Fibroblast of villous mesenchyme (primary cell): ENCODE measurements around the gene DUS4L. TPM values are rescaled to one million over a fixed set of nuclear protein-coding genes. Genes with fewer than 3 reads are reported as not detected.

Experiments used
- DNase-seq: peaks from one replicate; pipeline ENCODE4 v3.0.0-alpha.2; 2010; ENCODE audit warnings: low read depth
- H3K4me3 ChIP-seq: 2 replicates; pipeline ENCODE4 v1.5.1; 2011; ENCODE audit warnings: low read depth, mild to moderate bottlenecking, low read length
- total RNA-seq: library from RNA; depleted of rRNA; stranded (reverse); fragments of >200 nt; gene quantifications from 2 replicates; pipeline ENCODE4 v1.2.3, GENCODE V29; 2012
- TF ChIP-seq, protein P1 (sequence below): IDR thresholded peaks from 2 replicates; pipeline ENCODE4 v1.5.1; 2012; ENCODE audit warnings: low read depth, mild to moderate bottlenecking, low read length; ENCODE audit not compliant: insufficient read depth

The DUS4L gene
- total RNA-seq, 1 donor, result 10.4 TPM

DNA sequence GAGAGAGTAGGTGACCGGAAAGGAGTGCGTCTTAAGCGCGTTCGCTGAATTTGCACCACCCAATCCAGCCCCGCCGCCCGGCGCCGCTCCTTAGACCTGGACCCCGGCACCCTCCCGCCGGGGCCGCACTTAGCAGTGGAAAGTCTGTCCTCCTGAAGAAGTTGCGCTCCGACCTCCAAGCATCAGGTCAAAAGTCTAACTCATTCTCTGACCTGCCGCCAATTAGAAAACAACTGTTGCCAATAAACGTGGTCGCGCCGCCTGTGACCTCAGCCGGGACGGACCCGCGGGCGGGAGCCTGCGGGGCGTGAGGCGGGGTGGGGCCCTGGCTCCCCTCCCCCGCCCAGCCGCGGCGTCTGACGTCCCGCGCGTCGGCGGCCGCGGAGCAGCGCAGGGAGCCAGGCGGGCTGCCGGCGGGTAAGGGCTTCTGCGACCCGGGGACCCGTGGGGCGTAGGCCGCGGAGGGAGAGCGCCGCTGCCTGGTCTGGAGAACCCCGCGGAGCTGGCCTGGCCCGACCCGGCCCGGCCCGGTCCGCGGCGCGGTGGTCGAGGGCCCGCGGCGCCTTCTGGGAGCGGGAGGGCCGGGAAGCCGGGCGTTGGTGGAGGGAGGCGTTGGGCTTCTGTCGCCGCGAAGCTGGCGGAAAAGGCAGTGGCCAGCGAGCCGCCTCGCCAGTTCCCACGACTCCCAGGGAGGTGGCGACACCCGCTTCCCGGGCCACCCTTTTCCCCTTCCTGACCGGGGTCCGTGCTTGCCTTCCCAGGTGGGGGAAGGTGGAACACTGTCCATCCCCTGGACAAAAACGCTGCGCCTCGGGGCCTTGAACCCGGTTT is 16.3 kb downstream of the DUS4L start, which contains the start of gene BCAP29:
Gene BCAP29, plus strand, starts transcription at position 362 of the 831 bp plus-strand sequence. CDS start 527 bp downstream, outside the sequence.
- H3K4me3 ChIP-seq, result peak within 1 kb of the TSS; percentile 73
- TF ChIP-seq, protein P1, sequence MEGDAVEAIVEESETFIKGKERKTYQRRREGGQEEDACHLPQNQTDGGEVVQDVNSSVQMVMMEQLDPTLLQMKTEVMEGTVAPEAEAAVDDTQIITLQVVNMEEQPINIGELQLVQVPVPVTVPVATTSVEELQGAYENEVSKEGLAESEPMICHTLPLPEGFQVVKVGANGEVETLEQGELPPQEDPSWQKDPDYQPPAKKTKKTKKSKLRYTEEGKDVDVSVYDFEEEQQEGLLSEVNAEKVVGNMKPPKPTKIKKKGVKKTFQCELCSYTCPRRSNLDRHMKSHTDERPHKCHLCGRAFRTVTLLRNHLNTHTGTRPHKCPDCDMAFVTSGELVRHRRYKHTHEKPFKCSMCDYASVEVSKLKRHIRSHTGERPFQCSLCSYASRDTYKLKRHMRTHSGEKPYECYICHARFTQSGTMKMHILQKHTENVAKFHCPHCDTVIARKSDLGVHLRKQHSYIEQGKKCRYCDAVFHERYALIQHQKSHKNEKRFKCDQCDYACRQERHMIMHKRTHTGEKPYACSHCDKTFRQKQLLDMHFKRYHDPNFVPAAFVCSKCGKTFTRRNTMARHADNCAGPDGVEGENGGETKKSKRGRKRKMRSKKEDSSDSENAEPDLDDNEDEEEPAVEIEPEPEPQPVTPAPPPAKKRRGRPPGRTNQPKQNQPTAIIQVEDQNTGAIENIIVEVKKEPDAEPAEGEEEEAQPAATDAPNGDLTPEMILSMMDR, result peak; percentile 17
- DNase-seq, result peak; percentile 64

DNA sequence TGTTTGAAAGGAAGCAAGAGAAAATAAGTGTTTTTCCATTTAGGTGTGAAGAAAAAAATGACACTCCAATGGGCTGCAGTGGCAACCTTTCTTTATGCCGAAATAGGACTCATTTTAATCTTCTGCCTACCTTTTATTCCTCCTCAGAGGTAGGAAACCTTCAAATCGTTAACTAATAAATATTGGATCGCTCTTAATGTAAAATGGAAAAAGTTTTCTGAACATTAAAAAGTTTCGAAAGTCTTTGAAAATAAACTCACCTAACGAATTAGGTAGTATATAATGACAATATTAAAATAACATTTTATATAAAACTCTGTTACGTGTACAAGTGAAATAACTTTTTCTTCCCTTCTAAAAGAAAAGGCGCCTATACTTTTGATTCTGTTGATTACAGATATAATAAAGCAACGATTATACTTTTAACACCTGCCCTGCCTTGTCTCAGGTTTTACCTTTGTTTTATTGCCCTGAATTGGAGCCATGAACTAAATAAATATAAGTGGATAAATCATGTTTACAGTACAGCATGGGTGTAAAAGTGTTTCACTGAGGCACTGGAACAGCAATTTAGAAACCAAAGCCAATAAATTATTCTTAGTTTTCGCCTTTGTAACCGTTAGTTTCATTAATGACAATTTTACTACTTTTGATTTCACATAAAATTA is 17.1 kb downstream of the DUS4L start:
- no peak for DNase-seq
- TF ChIP-seq, protein P1, result no peak
- peak overlapping the region; percentile 73 for H3K4me3 ChIP-seq

DNA sequence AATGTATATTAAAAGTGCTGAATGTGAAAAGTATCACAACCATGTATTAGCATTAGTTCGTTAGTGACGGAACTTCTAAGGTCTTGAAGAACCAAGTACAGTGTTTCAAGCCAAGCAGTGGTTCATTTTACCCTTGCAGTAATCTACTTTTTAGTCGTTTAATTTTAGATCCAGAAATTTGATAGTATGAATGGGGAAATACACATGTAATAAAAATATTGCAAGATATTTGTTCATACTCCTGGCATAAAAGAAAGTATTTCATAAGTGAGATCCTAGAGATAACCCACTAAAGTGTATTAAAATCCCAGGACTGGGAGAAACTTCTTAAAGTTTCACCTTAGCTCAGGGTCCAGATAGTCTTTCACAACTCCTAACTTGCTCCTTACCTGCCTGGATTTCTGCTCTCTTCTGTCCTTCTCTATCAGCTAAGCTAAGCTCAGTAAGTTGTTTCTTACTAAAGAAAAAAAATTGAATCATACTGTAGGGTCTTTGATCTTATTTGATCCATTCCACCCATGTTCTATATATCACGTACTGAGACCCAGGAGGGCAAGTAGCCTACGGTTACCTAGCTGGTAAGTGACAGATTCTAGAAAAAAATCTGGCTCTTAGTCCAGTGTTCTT is 17.7 kb downstream of the DUS4L start:
- TF ChIP-seq, protein P1, result no peak
- DNase-seq, result peak; percentile 33
- peak overlapping the region; percentile 73 for H3K4me3 ChIP-seq

DNA sequence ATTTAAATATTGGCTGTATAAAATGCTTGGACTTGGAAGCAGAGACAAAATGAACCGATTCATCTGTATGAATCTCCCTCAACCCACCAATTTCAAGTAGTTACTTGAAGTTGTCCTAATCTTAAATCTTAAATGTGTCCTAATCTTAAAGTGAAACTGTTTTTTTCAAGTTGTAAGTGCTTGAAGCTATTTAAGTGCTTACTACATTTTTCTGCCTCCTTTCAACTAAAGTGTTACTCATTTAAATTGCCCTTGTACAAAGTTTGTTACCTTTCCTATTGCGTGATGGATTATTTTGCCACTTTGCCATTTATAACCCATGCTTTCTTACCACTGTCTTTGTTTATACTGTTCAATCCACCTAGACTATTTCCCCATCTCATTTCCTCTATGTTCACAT is 19.1 kb downstream of the DUS4L start:
- TF ChIP-seq, protein P1, result no peak
- DNase-seq, result peak; percentile 43
- no peak overlapping the region for H3K4me3 ChIP-seq

DNA sequence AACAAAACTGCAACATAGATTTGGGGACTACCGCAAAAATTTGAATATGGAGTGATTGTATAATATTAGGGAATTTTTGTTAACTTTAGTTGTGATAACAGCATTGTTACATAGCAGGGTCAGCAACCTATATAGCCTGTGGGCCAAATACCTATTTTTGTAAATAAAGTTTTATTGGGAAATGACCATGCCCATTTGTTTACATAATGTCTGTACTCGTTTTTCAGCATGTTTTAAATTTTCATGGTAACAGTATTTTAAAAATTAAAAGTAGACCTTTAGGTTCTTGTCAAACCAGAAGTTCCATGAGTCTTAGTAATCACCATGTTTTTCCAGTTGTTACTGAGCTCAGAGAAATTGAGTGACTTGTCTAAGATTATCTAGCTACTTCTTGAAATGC is 20.9 kb downstream of the DUS4L start:
- no peak overlapping the region for H3K4me3 ChIP-seq
- DNase-seq, result no peak
- TF ChIP-seq, protein P1, result no peak

DNA sequence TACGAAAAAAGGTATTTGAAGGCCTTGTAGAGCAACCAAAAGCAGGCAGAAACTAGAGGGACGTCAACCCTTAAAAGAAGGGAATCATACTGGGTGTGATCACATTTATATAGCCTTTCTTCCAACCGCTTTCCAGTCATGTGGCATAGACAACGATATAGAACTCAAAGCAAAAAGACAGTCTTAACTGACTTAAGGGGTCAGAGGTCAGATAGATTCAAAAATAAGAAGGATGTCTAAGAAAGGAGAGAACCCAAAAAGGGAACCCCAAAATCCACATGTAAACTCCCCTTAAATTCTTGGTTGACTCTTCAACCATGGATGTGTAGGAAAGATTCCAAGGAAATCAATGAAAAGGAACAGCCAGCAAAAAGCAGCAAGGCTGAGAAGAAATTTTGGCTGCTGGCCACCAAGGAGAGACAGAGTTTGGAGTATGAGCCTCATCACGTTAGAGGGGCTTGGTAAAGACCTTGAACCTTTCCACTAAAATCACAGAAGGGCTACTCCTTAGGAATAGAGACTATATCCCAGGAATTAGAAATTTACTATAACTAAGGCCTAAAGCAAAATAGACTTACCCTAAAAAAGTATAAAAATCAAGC is 24.9 kb downstream of the DUS4L start:
- DNase-seq, result no peak
- TF ChIP-seq, protein P1, result no peak
- H3K4me3 ChIP-seq, result no peak overlapping the region
